Activated CD8-positive, alpha-beta memory T cell treated with anti-CD3 and anti-CD28 coated beads for 4 hours (primary cell): ENCODE results near the gene SPATS1.

Source experiments
- DNase-seq, 2 donors: peaks; one replicate each; pipeline ENCODE4 v3.0.0-alpha.2; 2020; ENCODE audit warnings: low read depth in 2 of 2

The SPATS1 gene

GRCh38 chr6:44342489-44342888 lies at the start of gene SPATS1:
Gene SPATS1 (plus strand): TSS chr6:44342650. CDS start chr6:44343096, 446 bp downstream.
- no peak for DNase-seq

GRCh38 chr6:44292661-44293365 lies 49.6 kb upstream of the SPATS1 start:
- no peak for DNase-seq

- DNase-seq: no peak
These were observed 47.3 kb upstream of the SPATS1 start for GRCh38 chr6:44294832-44295791.

- no peak for DNase-seq
These were observed 45.1 kb upstream of the SPATS1 start for GRCh38 chr6:44297063-44298038.

- no peak for DNase-seq
These were observed 44.2 kb upstream of the SPATS1 start for GRCh38 chr6:44298055-44298803.

GRCh38 chr6:44298864-44299263 lies 43.6 kb upstream of the SPATS1 start:
- DNase-seq: no peak

- no peak for DNase-seq
These were observed 42.1 kb upstream of the SPATS1 start for GRCh38 chr6:44300292-44300823.

- no peak for DNase-seq
These were observed 41.3 kb upstream of the SPATS1 start for GRCh38 chr6:44301106-44301505.

GRCh38 chr6:44301782-44302564 lies 40.5 kb upstream of the SPATS1 start:
- DNase-seq: no peak

GRCh38 chr6:44302856-44303255 lies 39.6 kb upstream of the SPATS1 start:
- DNase-seq: no peak

GRCh38 chr6:44303842-44304241 lies 38.6 kb upstream of the SPATS1 start:
- no peak for DNase-seq

- DNase-seq: peak in 1 of 2 donors; percentile 11
These were observed 37.9 kb upstream of the SPATS1 start for GRCh38 chr6:44304282-44305199.

- DNase-seq: no peak
These were observed 37.2 kb upstream of the SPATS1 start for GRCh38 chr6:44305200-44305725.

- no peak for DNase-seq
These were observed 35.7 kb upstream of the SPATS1 start for GRCh38 chr6:44306710-44307109.

GRCh38 chr6:44307217-44307616 lies 35.2 kb upstream of the SPATS1 start:
- no peak for DNase-seq

- DNase-seq: no peak
These were observed 33.4 kb upstream of the SPATS1 start for GRCh38 chr6:44309092-44309491.

GRCh38 chr6:44309631-44310030 lies 32.8 kb upstream of the SPATS1 start:
- no peak for DNase-seq

- no peak for DNase-seq
These were observed 32.2 kb upstream of the SPATS1 start for GRCh38 chr6:44310241-44310640.
